SK-N-SH treated with all-trans-retinoic acid at 6 μM for 48 hours (cell line): ENCODE measurements around the gene NPAS2.

Experiments
- ATAC-seq: fragments of 200-7000 bp; cut with Tn5 transposase; 3 replicates; pipeline ENCODE4 v1.9.1; 2020; ENCODE audit warnings: mild to moderate bottlenecking, moderate library complexity
- ARNTL ChIP-seq: fragments of 450-650 bp; formaldehyde crosslinking; IDR thresholded peaks from 2 replicates; pipeline ENCODE4 v1.5.0; 2020; ENCODE audit warnings: low read depth, mild to moderate bottlenecking, moderate library complexity, borderline replicate concordance
- BACH2 ChIP-seq: fragments of 250-450 bp; sonication (Bioruptor Pico); IDR thresholded peaks from 2 replicates; pipeline ENCODE4 v1.9.0; 2021; ENCODE audit warnings: mild to moderate bottlenecking, borderline replicate concordance
- CREB5 ChIP-seq: fragments of 250-450 bp; sonication (Bioruptor Pico); IDR thresholded peaks from 2 replicates; pipeline ENCODE4 v1.5.1; 2020; ENCODE audit warnings: low read depth, mild to moderate bottlenecking, moderate library complexity
- ESRRG ChIP-seq: fragments of 250-450 bp; sonication (Bioruptor Pico); IDR thresholded peaks from 2 replicates; pipeline ENCODE4 v1.6.1; 2021; ENCODE audit warnings: mild to moderate bottlenecking
- GLIS3 ChIP-seq: fragments of 250-450 bp; sonication (Bioruptor Pico); IDR thresholded peaks from 2 replicates; pipeline ENCODE4 v1.5.0; 2020; ENCODE audit warnings: mild to moderate bottlenecking, moderate library complexity
- OSR1 ChIP-seq: fragments of 250-450 bp; sonication (Bioruptor Pico); IDR thresholded peaks from 2 replicates; pipeline ENCODE4 v1.8.0; 2022; ENCODE audit warnings: moderate library complexity, mild to moderate bottlenecking, inconsistent platforms
- PATZ1 ChIP-seq: fragments of 250-450 bp; sonication (Bioruptor Pico); IDR thresholded peaks from 2 replicates; pipeline ENCODE4 v1.8.0; 2020; ENCODE audit warnings: mild to moderate bottlenecking, moderate library complexity, borderline replicate concordance
- POU6F1 ChIP-seq: fragments of 250-450 bp; sonication (Bioruptor Pico); IDR thresholded peaks from 2 replicates; pipeline ENCODE4 v1.8.0; 2021; ENCODE audit warnings: low read depth, mild to moderate bottlenecking, moderate library complexity, borderline replicate concordance
- PPARA ChIP-seq: fragments of 250-450 bp; sonication (Bioruptor Pico); IDR thresholded peaks from 2 replicates; pipeline ENCODE4 v1.5.0; 2020; ENCODE audit warnings: mild to moderate bottlenecking, borderline replicate concordance
- RARB ChIP-seq: fragments of 250-450 bp; sonication (Bioruptor Pico); IDR thresholded peaks from 2 replicates; pipeline ENCODE4 v1.8.0; 2021; ENCODE audit warnings: mild to moderate bottlenecking, moderate library complexity
- TCF4 ChIP-seq: fragments of 250-450 bp; sonication (Bioruptor Pico); IDR thresholded peaks from 2 replicates; pipeline ENCODE4 v1.8.0; 2021; ENCODE audit warnings: mild to moderate bottlenecking, moderate library complexity, borderline replicate concordance
- TOX ChIP-seq: fragments of 250-450 bp; sonication (Bioruptor Pico); IDR thresholded peaks from 2 replicates; pipeline ENCODE4 v1.8.0; 2021; ENCODE audit warnings: mild to moderate bottlenecking, moderate library complexity, borderline replicate concordance
- TSHZ2 ChIP-seq: fragments of 250-450 bp; sonication (Bioruptor Pico); IDR thresholded peaks from 2 replicates; pipeline ENCODE4 v1.5.0; 2020; ENCODE audit warnings: mild to moderate bottlenecking, moderate library complexity
- ZC3H10 ChIP-seq: fragments of 250-450 bp; sonication (Bioruptor Pico); IDR thresholded peaks from 2 replicates; pipeline ENCODE4 v1.5.1; 2021; ENCODE audit warnings: mild to moderate bottlenecking, moderate library complexity
- ZFP3 ChIP-seq: fragments of 250-450 bp; sonication (Bioruptor Pico); IDR thresholded peaks from 2 replicates; pipeline ENCODE4 v1.5.0; 2020; ENCODE audit warnings: mild to moderate bottlenecking, moderate library complexity
- ZFP30 ChIP-seq: fragments of 450-650 bp; formaldehyde crosslinking; IDR thresholded peaks from 2 replicates; pipeline ENCODE4 v1.5.0; 2022; ENCODE audit warnings: mild to moderate bottlenecking, moderate library complexity
- ZNF565 ChIP-seq: fragments of 450-650 bp; formaldehyde crosslinking; conservative IDR thresholded peaks from 2 replicates; pipeline ENCODE4 v1.5.0; 2020; ENCODE audit warnings: low read depth, mild to moderate bottlenecking, moderate library complexity
- ZNF70 ChIP-seq: fragments of 450-650 bp; formaldehyde crosslinking; IDR thresholded peaks from 2 replicates; pipeline ENCODE4 v1.5.0; 2020; ENCODE audit warnings: mild to moderate bottlenecking, moderate library complexity
- ZNF8 ChIP-seq: fragments of 450-650 bp; formaldehyde crosslinking; IDR thresholded peaks from 2 replicates; pipeline ENCODE4 v1.5.0; 2020; ENCODE audit warnings: mild to moderate bottlenecking, moderate library complexity

Gene NPAS2

GRCh38 chr2:100906679-100907078 lies 86.7 kb downstream of the NPAS2 start:
- ATAC-seq: no peak
- no peak for TF ChIP-seq POU6F1 (CRISPR knock-in tag)
- TF ChIP-seq CREB5 (CRISPR knock-in tag): no peak
- TF ChIP-seq ARNTL: no peak
- no peak for TF ChIP-seq ZFP30 (CRISPR knock-in tag)
- no peak for TF ChIP-seq PPARA
- TF ChIP-seq GLIS3 (CRISPR knock-in tag): no peak
- TF ChIP-seq ZNF8 (CRISPR knock-in tag): no peak
- TF ChIP-seq ZNF565: no peak
- no peak for TF ChIP-seq BACH2 (CRISPR knock-in tag)

- ATAC-seq: no peak
- TF ChIP-seq ZFP30 (CRISPR knock-in tag) (no peak), OSR1 (CRISPR knock-in tag) (no peak), POU6F1 (CRISPR knock-in tag) (no peak), CREB5 (CRISPR knock-in tag) (no peak), TOX (CRISPR knock-in tag) (no peak), TSHZ2 (no peak), TCF4 (CRISPR knock-in tag) (no peak), PPARA (no peak), ZC3H10 (CRISPR knock-in tag) (no peak), ZNF565 (no peak), ZFP3 (CRISPR knock-in tag) (no peak), RARB (no peak), BACH2 (CRISPR knock-in tag) (no peak), ZNF70 (CRISPR knock-in tag) (no peak), GLIS3 (CRISPR knock-in tag) (no peak), ESRRG (CRISPR knock-in tag) (no peak), ZNF8 (CRISPR knock-in tag) (no peak), PATZ1 (CRISPR knock-in tag) (no peak)
- TF ChIP-seq, all 23 proteins: peak for 0
Observed at GRCh38 chr2:100907832-100908231, 87.9 kb downstream of the NPAS2 start.

GRCh38 chr2:100909534-100910081 lies 89.7 kb downstream of the NPAS2 start:
- ATAC-seq: no peak
- TF ChIP-seq TOX (CRISPR knock-in tag) (no peak), PATZ1 (CRISPR knock-in tag) (no peak)
- TF ChIP-seq, all 23 proteins: peak for 0
